AG04449 (cell line): ENCODE measurements around the gene PXYLP1.

ENCODE experiments used
- CTCF ChIA-PET: fragments of 350-600 bp; formaldehyde crosslinking; extraction: SDS; loops from one replicate; lab custom pipeline; 2021; ENCODE audit warnings: antibody characterized with exemption; lab: Yijun Ruan, JAX
- POLR2A ChIA-PET: fragments of 400-600, 350-600 bp; formaldehyde crosslinking; extraction: SDS; loops from one replicate; lab custom pipeline; 2020; ENCODE audit warnings: antibody characterized with exemption, inconsistent platforms; lab: Yijun Ruan, JAX
- DNase-seq: peaks from one replicate; pipeline ENCODE4 v3.0.0-alpha.2; 2010; ENCODE audit warnings: low read depth, low spot score
- H3K4me3 ChIP-seq: 2 replicates; pipeline ENCODE4 v1.5.1; 2011; ENCODE audit warnings: low read depth, mild to moderate bottlenecking, control low read depth, low read length
- CTCF ChIP-seq: IDR thresholded peaks from one replicate; pipeline ENCODE4 v1.5.1; 2011; ENCODE audit warnings: mild to moderate bottlenecking, moderate library complexity, low read length, control low read depth, inconsistent platforms; ENCODE audit not compliant: insufficient read depth; ENCODE audit errors: missing control alignments

The PXYLP1 gene

GRCh38 chr3:141212555-141212954 is 19.1 kb upstream of the PXYLP1 start:
- ChIA-PET CTCF (interaction anchor here (0.9 kb wide), 1 partner anchor 91 kb away, joined by 3 read pairs; no protein-coding TSS in a partner anchor), POLR2A (no interaction called here)
- no peak overlapping the region for H3K4me3 ChIP-seq
- no peak for DNase-seq
- TF ChIP-seq CTCF = no peak

DNA sequence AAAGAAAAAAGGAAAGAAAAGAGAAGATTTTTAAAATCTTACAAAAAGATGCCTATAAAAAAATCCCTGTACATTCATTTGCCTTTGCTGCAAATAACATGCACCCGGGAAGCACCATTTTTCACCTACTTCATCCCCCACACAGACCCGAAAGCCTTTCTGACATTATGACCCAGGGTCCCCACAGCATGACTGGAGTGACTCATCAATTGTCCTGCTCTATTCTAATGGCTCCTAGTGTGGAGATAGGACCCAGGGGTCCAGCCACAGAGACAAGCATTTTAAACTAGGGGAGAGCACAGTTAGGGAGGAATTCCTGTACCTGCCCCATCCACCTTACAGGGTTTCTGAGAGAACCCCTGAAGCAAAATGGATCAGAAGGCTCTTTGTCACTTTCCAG is 14.7 kb upstream of the PXYLP1 start:
- CTCF ChIA-PET = no interaction called here
- no peak overlapping the region for H3K4me3 ChIP-seq
- POLR2A ChIA-PET = no interaction called here
- no peak for DNase-seq
- TF ChIP-seq CTCF = no peak

GRCh38 chr3:141217389-141217788 is 14.2 kb upstream of the PXYLP1 start:
- no peak for DNase-seq
- CTCF ChIA-PET = no interaction called here
- no peak overlapping the region for H3K4me3 ChIP-seq
- TF ChIP-seq CTCF = no peak
- POLR2A ChIA-PET = no interaction called here

- TF ChIP-seq CTCF = no peak
- H3K4me3 ChIP-seq = no peak overlapping the region
- DNase-seq = no peak
- ChIA-PET CTCF (interaction anchor here (1.1 kb wide), 1 partner anchor 13 kb away, joined by 4 read pairs; the partner anchor contains the start of gene PXYLP1), POLR2A (no interaction called here)
Observed at GRCh38 chr3:141218162-141218835, 13.3 kb upstream of the PXYLP1 start.

DNA sequence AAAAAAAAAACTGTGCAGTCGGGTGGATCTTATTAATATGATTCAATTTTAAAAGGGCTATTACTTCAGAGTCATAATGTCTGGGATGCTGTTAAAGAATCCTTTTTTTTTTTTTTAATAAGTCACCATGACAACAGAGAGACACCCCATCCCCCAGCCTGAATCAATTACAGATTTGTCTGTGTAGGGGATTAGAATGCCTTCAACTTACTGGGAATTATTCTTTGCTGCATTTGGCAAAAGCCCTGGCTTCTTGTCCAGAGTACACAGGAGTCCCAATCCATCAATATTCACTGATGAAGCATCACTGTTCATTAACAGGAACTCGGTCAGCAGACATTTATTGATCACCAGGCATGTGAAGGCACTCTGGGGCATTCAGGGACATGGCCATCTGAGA is 12.7 kb upstream of the PXYLP1 start:
- POLR2A ChIA-PET = no interaction called here
- no peak overlapping the region for H3K4me3 ChIP-seq
- CTCF ChIA-PET = interaction anchor here (1.1 kb wide), 1 partner anchor 13 kb away, joined by 4 read pairs; the partner anchor contains the start of gene PXYLP1
- no peak for TF ChIP-seq CTCF
- no peak for DNase-seq

DNA sequence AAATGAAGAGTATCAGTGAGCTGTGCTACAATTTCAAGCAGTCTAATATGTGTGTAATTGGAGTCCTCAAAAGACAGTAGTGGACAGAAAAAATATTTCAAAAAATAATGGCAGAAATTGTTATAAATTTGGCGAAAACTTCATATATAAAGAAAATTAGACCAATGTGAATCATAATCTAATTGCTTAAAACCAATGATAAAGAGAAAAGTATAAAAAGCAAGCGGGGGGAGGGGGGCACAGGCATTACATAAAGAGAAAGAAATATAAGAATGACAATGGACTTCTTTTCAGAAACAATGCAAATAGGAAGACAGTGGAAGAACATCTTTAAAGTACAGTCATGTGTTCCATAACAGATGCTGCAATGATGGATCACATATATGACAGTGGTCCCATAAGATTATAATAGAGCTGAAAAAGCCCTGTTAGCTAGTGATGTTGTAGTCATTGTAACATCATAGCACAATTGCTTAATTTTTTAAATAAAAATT is 7.9 kb upstream of the PXYLP1 start:
- H3K4me3 ChIP-seq = no peak overlapping the region
- TF ChIP-seq CTCF = no peak
- POLR2A ChIA-PET = no interaction called here
- CTCF ChIA-PET = interaction anchor here (2.8 kb wide), 1 partner anchor 8 kb away, joined by 13 read pairs; the partner anchor contains the start of gene PXYLP1
- DNase-seq = no peak
